Measurements from ENCODE around the gene ELOVL3.
"Not testable (repeated sequence)": the region's sequence is repeated elsewhere in the genome, so short reads cannot be mapped to it uniquely, and the experiment has no call there.

The ELOVL3 gene, protein sequence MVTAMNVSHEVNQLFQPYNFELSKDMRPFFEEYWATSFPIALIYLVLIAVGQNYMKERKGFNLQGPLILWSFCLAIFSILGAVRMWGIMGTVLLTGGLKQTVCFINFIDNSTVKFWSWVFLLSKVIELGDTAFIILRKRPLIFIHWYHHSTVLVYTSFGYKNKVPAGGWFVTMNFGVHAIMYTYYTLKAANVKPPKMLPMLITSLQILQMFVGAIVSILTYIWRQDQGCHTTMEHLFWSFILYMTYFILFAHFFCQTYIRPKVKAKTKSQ

GRCh38 chr10:102225646-102226541 lies at the start of gene ELOVL3:
Gene ELOVL3 (plus strand): TSS chr10:102226299. CDS start chr10:102226549, 250 bp downstream.
- Mint-ChIP-seq H3K27ac (no peak within 1 kb of the TSS), H3K4me1 (peaks cover 15% of the 10 kb centered on the region), H3K27me3 (peaks cover 34% of the 10 kb centered on the region)

DNA sequence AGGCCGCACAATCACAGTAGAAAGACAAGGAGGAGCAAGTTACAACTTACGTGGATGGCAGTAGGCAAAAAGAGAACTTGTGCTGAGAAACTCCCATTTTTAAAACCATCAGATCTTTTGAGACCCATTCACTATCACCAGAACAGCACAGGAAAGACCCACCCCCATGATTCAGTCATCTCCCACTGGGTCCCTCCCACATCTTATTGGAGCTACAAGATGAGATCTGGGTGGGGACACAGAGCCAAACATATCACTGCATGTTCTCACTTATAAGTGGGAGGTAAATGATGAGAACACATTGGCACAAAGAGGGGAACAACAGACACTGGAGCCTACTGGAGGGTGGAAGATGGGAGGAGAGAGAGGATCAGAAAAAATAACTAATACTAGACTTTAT lies 41.5 kb upstream of the ELOVL3 start:
- Mint-ChIP-seq H3K27ac (no peak overlapping the region), H3K9me3 (peaks cover 8% of the 10 kb centered on the region), H3K36me3 (peaks cover 3% of the 10 kb centered on the region), H3K27me3 (peaks cover 1% of the 10 kb centered on the region), H3K4me3 (no peak overlapping the region), H3K4me1 (peaks cover 4% of the 10 kb centered on the region)
- DNase-seq (ENCODE audit: low spot score in 2 of 2) (no peak), ATAC-seq (ENCODE audit: low read depth) (no peak)

More at GRCh38 chr10:102225646-102226541, at the start of gene ELOVL3:
- ATAC-seq (ENCODE audit: low read depth) (peak; percentile 83), DNase-seq (ENCODE audit: low spot score in 2 of 2) (peak; percentile 62)
- Mint-ChIP-seq H3K36me3 (no peaks in the 10 kb centered on the region), H3K9me3 (no peaks in the 10 kb centered on the region), H3K4me3 (peak within 1 kb of the TSS; percentile 76)

DNA sequence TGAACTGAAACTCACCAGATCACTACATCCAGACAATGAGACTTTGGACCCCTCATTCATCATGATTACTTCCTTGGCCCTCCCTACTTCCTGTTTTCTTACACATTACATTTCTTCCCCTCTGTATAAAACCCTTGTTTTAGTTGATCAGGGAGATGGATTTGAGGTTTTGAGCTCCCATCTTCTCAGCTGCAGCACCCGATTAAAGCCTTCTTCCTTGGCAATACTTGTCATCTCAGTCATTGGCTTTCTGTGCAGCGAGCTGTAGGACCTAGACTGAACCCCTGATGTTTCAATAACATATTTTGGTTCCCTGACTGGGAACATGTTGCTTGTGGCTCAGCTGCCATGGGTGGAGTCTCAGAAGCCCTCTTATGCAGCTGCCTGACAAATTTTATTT lies 40.8 kb upstream of the ELOVL3 start:
- Mint-ChIP-seq H3K27me3 (peaks cover 1% of the 10 kb centered on the region), H3K4me3 (no peak overlapping the region), H3K36me3 (peaks cover 3% of the 10 kb centered on the region), H3K4me1 (peaks cover 4% of the 10 kb centered on the region), H3K27ac (no peak overlapping the region), H3K9me3 (peaks cover 8% of the 10 kb centered on the region)
- ATAC-seq (ENCODE audit: low read depth) (no peak), DNase-seq (ENCODE audit: low spot score in 2 of 2) (no peak)

DNA sequence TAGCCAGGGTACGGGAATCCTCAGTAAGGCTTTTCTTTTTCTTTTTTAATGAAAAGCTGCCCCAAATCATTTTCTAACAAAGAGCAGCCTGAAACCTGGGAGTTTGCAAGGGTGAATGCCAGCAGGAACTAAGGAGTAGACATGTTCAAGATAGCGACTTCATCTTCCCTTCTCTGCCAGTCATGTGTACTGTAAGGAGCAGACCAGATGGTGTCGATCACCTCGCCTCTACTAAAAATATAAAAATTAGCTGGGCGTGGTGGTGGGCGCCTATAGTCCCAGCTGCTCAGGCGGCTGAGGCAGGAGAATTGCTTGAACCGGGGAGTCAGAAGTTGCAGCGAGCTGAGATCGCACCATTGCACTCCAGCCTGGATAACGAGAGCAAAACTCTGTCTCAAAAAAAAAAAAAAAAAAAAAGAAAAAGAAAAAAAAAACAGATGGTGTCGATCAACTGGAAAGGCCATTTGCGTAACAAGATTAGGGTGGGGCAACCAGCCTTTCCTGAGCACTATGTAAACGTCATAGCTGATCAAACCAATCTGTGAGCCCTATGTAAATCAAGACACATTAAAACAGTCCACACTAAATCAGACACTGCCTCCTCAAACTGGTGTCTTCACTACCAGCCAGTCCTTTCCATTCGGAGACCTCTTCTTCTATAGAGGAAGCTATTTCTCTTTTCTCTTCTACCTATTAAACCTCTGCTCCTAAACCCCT lies 40.1 kb upstream of the ELOVL3 start:
- Mint-ChIP-seq H3K9me3 (peaks cover 8% of the 10 kb centered on the region), H3K36me3 (peaks cover 3% of the 10 kb centered on the region), H3K27me3 (peaks cover 1% of the 10 kb centered on the region), H3K27ac (peak overlapping the region; percentile 11), H3K4me1 (peaks cover 4% of the 10 kb centered on the region), H3K4me3 (no peak overlapping the region)
- DNase-seq (ENCODE audit: low spot score in 2 of 2): no peak
- ATAC-seq (ENCODE audit: low read depth): peak; percentile 69

DNA sequence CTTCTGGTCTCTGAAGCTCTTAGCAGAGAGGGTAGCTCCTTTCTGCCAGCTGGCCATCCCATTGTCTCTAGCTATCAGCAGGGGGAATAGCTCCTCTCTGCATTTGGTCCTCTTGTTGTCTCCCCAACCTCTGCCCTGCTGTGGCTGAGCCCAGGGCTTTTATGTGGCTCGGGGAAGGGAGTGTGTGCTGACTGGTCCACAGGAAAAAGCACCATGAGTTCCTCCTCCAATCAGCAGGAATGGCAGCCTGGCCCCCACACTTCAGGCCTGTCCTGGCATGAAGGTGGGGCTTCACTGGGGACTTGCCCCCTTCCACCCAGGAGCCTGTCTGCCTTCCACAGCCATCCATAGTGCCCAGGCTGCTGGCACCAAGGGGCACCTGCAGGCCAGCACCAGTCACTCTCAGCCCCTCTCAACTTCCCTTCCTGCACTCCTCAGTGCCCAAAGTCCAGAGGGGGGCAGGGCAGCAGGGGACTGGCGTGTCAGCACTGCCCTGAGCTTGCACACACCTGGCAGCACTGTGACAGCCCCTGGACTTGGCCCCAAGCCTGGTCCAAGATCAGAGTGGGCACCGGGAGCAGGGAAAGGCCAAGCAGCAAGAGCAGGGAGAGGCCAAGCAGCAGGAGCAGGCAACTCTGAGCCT lies 37.7 kb upstream of the ELOVL3 start:
- Mint-ChIP-seq H3K27ac (no peak overlapping the region), H3K4me3 (no peak overlapping the region), H3K36me3 (peaks cover 6% of the 10 kb centered on the region)

GRCh38 chr10:102188941-102189898 lies 36.9 kb upstream of the ELOVL3 start:
- Mint-ChIP-seq H3K9me3 (peaks cover 11% of the 10 kb centered on the region), H3K4me3 (peak overlapping the region; percentile 37)
- peak; percentile 51 for ATAC-seq (ENCODE audit: low read depth)
- not testable (repeated sequence) for H3K27me3 Mint-ChIP-seq; H3K4me1 Mint-ChIP-seq; H3K36me3 Mint-ChIP-seq; H3K27ac Mint-ChIP-seq; DNase-seq (ENCODE audit: low spot score in 2 of 2)

More for the DNA sequence above, 37.7 kb upstream of the ELOVL3 start:
- Mint-ChIP-seq H3K9me3 (peaks cover 12% of the 10 kb centered on the region), H3K4me1 (peaks cover 4% of the 10 kb centered on the region), H3K27me3 (no peaks in the 10 kb centered on the region)
- DNase-seq (ENCODE audit: low spot score in 2 of 2) (no peak), ATAC-seq (ENCODE audit: low read depth) (no peak)

- H3K4me1 Mint-ChIP-seq: peaks cover 4% of the 10 kb centered on the region
- DNase-seq (ENCODE audit: low spot score in 2 of 2) (no peak), ATAC-seq (ENCODE audit: low read depth) (no peak)
- H3K4me3 Mint-ChIP-seq: no peak overlapping the region
- H3K9me3 Mint-ChIP-seq: peaks cover 3% of the 10 kb centered on the region
- H3K36me3 Mint-ChIP-seq: peaks cover 3% of the 10 kb centered on the region
- H3K27me3 Mint-ChIP-seq: no peaks in the 10 kb centered on the region
- H3K27ac Mint-ChIP-seq: no peak overlapping the region
Measured at GRCh38 chr10:102191956-102192355, 34.1 kb upstream of the ELOVL3 start.

DNA sequence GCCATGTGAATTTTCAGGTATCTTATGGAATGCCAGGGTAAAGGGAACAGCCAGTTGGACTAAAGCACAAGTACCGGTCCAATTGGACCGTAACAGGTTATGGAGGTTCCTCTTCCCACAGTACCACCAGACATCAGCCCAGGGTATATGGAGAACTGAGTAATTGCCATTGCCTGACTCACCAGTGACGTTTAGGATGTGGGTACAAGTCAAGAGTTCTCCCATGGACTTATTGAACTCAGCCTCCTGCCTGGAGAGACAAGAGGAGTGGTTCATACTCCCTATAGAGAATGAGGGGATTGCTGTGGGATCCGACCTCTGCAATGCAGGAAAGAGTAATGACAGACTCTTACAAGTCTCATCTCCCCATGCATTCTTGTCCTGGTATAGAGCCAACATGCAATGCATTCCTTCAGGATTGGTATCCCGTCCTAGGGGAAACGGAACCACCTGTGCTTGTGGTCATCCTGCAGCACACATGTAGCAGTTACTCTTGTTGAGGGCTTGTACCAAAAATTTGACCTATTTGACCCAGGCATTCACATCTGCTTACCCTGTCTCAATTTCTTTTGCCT lies 30.7 kb upstream of the ELOVL3 start:
- DNase-seq (ENCODE audit: low spot score in 2 of 2) (no peak), ATAC-seq (ENCODE audit: low read depth) (no peak)
- Mint-ChIP-seq H3K36me3 (peaks cover 3% of the 10 kb centered on the region), H3K9me3 (peaks cover 3% of the 10 kb centered on the region), H3K4me1 (no peaks in the 10 kb centered on the region), H3K27me3 (peaks cover 2% of the 10 kb centered on the region), H3K27ac (no peak overlapping the region), H3K4me3 (no peak overlapping the region)

GRCh38 chr10:102196893-102197292 lies 29.2 kb upstream of the ELOVL3 start:
- H3K4me3 Mint-ChIP-seq: no peak overlapping the region
- peaks cover 2% of the 10 kb centered on the region for H3K27me3 Mint-ChIP-seq
- no peak overlapping the region for H3K27ac Mint-ChIP-seq
- H3K4me1 Mint-ChIP-seq: peaks cover 4% of the 10 kb centered on the region
- peaks cover 2% of the 10 kb centered on the region for H3K9me3 Mint-ChIP-seq
- H3K36me3 Mint-ChIP-seq: peaks cover 3% of the 10 kb centered on the region
- no peak for ATAC-seq (ENCODE audit: low read depth)
- DNase-seq (ENCODE audit: low spot score in 2 of 2): no peak

- no peak for ATAC-seq (ENCODE audit: low read depth)
- H3K36me3 Mint-ChIP-seq: no peaks in the 10 kb centered on the region
- peaks cover 8% of the 10 kb centered on the region for H3K4me1 Mint-ChIP-seq
Measured at GRCh38 chr10:102198027-102198426, 28.1 kb upstream of the ELOVL3 start.

DNA sequence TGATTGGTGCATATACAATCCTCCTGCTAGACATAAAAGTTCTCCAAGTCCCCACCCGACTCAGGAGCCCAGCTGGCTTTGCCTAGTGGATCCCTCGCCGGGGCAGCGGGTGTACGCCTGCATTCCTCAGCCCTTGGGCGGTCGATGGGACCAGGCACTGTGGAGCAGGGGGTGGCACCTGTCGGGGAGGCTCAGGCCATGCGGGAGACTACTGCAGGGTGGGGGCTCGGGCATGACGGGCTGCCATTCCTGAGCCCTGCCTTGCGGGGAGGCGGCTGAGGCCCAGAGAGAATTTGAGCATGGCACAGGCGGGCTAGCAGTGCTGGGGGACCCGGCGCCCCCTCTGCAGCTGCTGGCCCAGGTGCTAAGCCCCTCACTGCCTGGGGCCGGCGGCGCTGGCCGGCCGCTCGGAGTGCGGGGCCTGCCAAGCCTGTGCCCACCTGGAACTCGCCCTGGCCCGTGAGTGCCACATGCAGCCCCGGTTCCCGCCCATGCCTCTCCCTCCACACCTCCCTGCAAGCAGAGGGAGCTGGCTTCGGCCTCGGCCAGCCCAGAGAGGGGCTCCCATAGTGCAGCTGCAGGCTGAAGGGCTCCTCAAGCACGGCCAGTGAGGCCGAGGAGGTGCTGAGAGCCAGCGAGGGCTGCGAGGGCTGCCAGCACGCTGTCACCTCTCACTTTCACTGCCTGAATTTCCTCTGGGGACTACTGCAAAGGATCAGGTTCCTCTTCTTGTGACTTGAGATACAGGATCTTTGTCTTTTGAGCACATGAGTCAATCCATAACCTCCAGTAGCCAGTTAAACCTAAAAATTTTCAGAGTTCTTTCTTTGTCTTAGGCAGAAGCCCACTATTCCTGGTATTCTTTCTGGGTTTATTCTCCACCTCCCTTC lies 25.1 kb upstream of the ELOVL3 start:
- ATAC-seq (ENCODE audit: low read depth) (peak; percentile 81), DNase-seq (ENCODE audit: low spot score in 2 of 2) (peak in 1 of 2 donors; percentile 13)
- Mint-ChIP-seq H3K4me1 (peaks cover 8% of the 10 kb centered on the region), H3K4me3 (no peak overlapping the region), H3K9me3 (peaks cover 4% of the 10 kb centered on the region), H3K36me3 (peaks cover 2% of the 10 kb centered on the region), H3K27ac (no peak overlapping the region), H3K27me3 (peaks cover 7% of the 10 kb centered on the region)

More at GRCh38 chr10:102198027-102198426, 28.1 kb upstream of the ELOVL3 start:
- no peak for DNase-seq (ENCODE audit: low spot score in 2 of 2)
- H3K4me3 Mint-ChIP-seq: no peak overlapping the region
- H3K27me3 Mint-ChIP-seq: peaks cover 5% of the 10 kb centered on the region
- H3K27ac Mint-ChIP-seq: no peak overlapping the region
- no peaks in the 10 kb centered on the region for H3K9me3 Mint-ChIP-seq

DNA sequence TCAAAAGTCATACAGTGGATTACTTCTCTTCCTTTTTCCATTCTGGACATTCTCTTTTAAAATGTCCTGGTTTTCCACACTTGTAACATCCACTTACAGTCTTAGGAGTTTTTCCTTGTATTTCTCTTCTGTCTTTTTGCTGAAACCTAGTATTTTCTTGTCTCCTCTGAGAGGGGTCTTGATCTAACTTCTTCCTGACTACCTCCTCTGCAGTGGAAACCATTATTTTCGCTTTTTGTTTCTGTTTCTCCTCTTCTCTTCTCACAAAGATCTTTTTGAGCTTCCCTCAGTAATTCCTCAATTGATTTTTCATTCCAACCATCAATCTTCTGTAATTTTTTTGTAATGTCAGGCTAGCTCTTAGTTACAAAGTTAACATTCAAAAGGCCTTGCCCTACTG lies 23.7 kb upstream of the ELOVL3 start:
- DNase-seq (ENCODE audit: low spot score in 2 of 2) (no peak), ATAC-seq (ENCODE audit: low read depth) (no peak)
- H3K4me3 Mint-ChIP-seq: no peak overlapping the region
- H3K27ac Mint-ChIP-seq: no peak overlapping the region
- H3K36me3 Mint-ChIP-seq: peaks cover 2% of the 10 kb centered on the region
- H3K27me3 Mint-ChIP-seq: peaks cover 7% of the 10 kb centered on the region
- H3K9me3 Mint-ChIP-seq: peaks cover 4% of the 10 kb centered on the region
- peaks cover 8% of the 10 kb centered on the region for H3K4me1 Mint-ChIP-seq

Data from memory B cell (primary cell).